ENCODE data around the gene MYO5B.
"Not testable (repeated sequence)": the region's sequence is repeated elsewhere in the genome, so short reads cannot be mapped to it uniquely, and the experiment has no call there.

The MYO5B gene

GRCh38 chr18:49789560-49790134, 405.3 kb downstream of the MYO5B start:
- DNase-seq (ENCODE audit: low read depth): not testable (repeated sequence)

GRCh38 chr18:49788327-49788898, 406.5 kb downstream of the MYO5B start:
- no peak for DNase-seq (ENCODE audit: low read depth)

- DNase-seq (ENCODE audit: low read depth): no peak
Observed at GRCh38 chr18:49786019-49786720, 408.8 kb downstream of the MYO5B start.

GRCh38 chr18:49784427-49785185, 410.3 kb downstream of the MYO5B start:
- no peak for DNase-seq (ENCODE audit: low read depth)

GRCh38 chr18:49783631-49784030, 411.3 kb downstream of the MYO5B start:
- DNase-seq (ENCODE audit: low read depth): not testable (repeated sequence)

GRCh38 chr18:49778826-49779465, 416.0 kb downstream of the MYO5B start:
- DNase-seq (ENCODE audit: low read depth): no peak
